Esophagus muscularis mucosa (tissue), 4 donors: ENCODE data around the gene COPG2. TPM values are rescaled to one million over a fixed set of nuclear protein-coding genes. Genes with fewer than 3 reads are reported as not detected.

Source experiments
- DNase-seq: peaks from one replicate; pipeline ENCODE4 v3.0.0-alpha.2; 2017; ENCODE audit errors: extremely low spot score
- H3K27ac ChIP-seq, 4 donors: fragments of 200-600 bp; sonication (generic); replicated peaks in 1 of 4; 1 replicate in 3 of 4; 2 replicates in 1 of 4; pipeline ENCODE4 v1.5.1; 2016 to 2019; ENCODE audit warnings: mild to moderate bottlenecking in 1 of 4
- H3K27me3 ChIP-seq, 4 donors: fragments of 200-600 bp; sonication (generic); one replicate each; pipeline versions ENCODE4 v1.5.1 to v1.6.0; 2016 to 2019
- H3K36me3 ChIP-seq, 4 donors: fragments of 200-600 bp; sonication (generic); one replicate each; pipeline ENCODE4 v1.5.1; 2016 to 2019
- H3K4me1 ChIP-seq, 4 donors: fragments of 200-600 bp; sonication (generic); one replicate each; pipeline ENCODE4 v1.5.1; 2016 to 2019
- H3K4me3 ChIP-seq, 4 donors: fragments of 200-600 bp; sonication (generic); 1 replicate in 2 of 4; 2 replicates in 2 of 4; pipeline ENCODE4 v1.5.1; 2016 to 2019; ENCODE audit warnings: mild to moderate bottlenecking in 4 of 4, moderate library complexity in 1 of 4
- H3K9me3 ChIP-seq, 4 donors: fragments of 200-600 bp; sonication (generic); 1 replicate in 3 of 4; 2 replicates in 1 of 4; pipeline ENCODE4 v1.5.1; 2016 to 2019
- CTCF ChIP-seq, 3 experiments: fragments of 200-600 bp in 2 of 3; fragments of 450-650 bp in 1 of 3; sonication (generic) in 2 of 3; IDR thresholded peaks; one replicate each; pipeline ENCODE4 v1.5.1; 2017 to 2019; ENCODE audit warnings: antibody characterized with exemption in 3 of 3, mild to moderate bottlenecking in 2 of 3, moderate library complexity in 1 of 3
- EP300 ChIP-seq: sonication (generic); formaldehyde crosslinking; IDR thresholded peaks from one replicate; pipeline ENCODE4 v1.6.1; 2017; ENCODE audit warnings: antibody characterized with exemption
- POLR2A ChIP-seq: fragments of 450-650 bp; IDR thresholded peaks from one replicate; pipeline ENCODE4 v1.6.1; 2017; ENCODE audit warnings: antibody characterized with exemption, moderate library complexity, mild to moderate bottlenecking, low read depth
- POLR2AphosphoS5 ChIP-seq, 2 donors: sonication (generic); formaldehyde crosslinking; IDR thresholded peaks; one replicate each; pipeline ENCODE4 v1.6.1; 2017; ENCODE audit warnings: antibody characterized with exemption in 2 of 2
- WGBS: methylation state at CpG from one replicate; pipeline ENCODE4 v1.1.5; 2018; 5-methylcytosine and 5-hydroxymethylcytosine counted together
- intact Hi-C: fragments of 100-400 bp; cut with DNase I; formaldehyde crosslinking; loops from one replicate; pipeline ENCODE4 v1.15.1; 2023
- total RNA-seq, 4 donors: library from RNA; depleted of rRNA; stranded (reverse); fragments of >200 nt; gene quantifications; one replicate each; pipeline versions ENCODE4 v1.1.0 to v1.2.1, GENCODE V29; 2016

Gene COPG2
- total RNA-seq, 4 donors from 2014 or later: 9.6 to 11.9 (median 10.7) TPM

- H3K27me3 ChIP-seq: peaks cover 0 to 74% (median 19%) of the 10 kb centered on the region in 4 donors
- no peaks in the 10 kb centered on the region for H3K36me3 ChIP-seq
- H3K9me3 ChIP-seq: no peaks in the 10 kb centered on the region
- intact Hi-C loops: no loop called here
- WGBS: 61% methylated on average over 21 of the region's 21 CpGs
- peaks cover 24 to 45% (median 42%) of the 10 kb centered on the region in 4 donors for H3K4me1 ChIP-seq
- H3K4me3 ChIP-seq: peak overlapping the region; percentile 37 to 53 (median 45)
- no peak overlapping the region for H3K27ac ChIP-seq
- no peak for DNase-seq
- TF ChIP-seq CTCF (IDR thresholded peaks at IDR 0.05) (no peak), POLR2A (no peak), POLR2AphosphoS5 (IDR thresholded peaks at IDR 0.05) (no peak), EP300 (no peak)
Observed at GRCh38 chr7:130490311-130490791, 178.2 kb downstream of the COPG2 start.

GRCh38 chr7:130489140-130489983, 179.2 kb downstream of the COPG2 start:
- Histone ChIP-seq H3K27ac (no peak overlapping the region), H3K27me3 (peaks cover 0 to 84% (median 21%) of the 10 kb centered on the region in 4 donors), H3K36me3 (no peaks in the 10 kb centered on the region), H3K9me3 (no peaks in the 10 kb centered on the region), H3K4me1 (peaks cover 24 to 45% (median 42%) of the 10 kb centered on the region in 4 donors), H3K4me3 (no peak overlapping the region)
- TF ChIP-seq CTCF (IDR thresholded peaks at IDR 0.05): no peak
- no peak for TF ChIP-seq POLR2AphosphoS5 (IDR thresholded peaks at IDR 0.05)
- TF ChIP-seq POLR2A: no peak
- TF ChIP-seq EP300: no peak
- 75% methylated on average over 9 of the region's 10 CpGs for WGBS
- intact Hi-C loops: no loop called here
- DNase-seq: peak; percentile 24

GRCh38 chr7:130488392-130489139, 180.0 kb downstream of the COPG2 start:
- no peak overlapping the region for H3K27ac ChIP-seq
- no peaks in the 10 kb centered on the region for H3K36me3 ChIP-seq
- no peaks in the 10 kb centered on the region for H3K9me3 ChIP-seq
- no peak for DNase-seq
- H3K4me1 ChIP-seq: peaks cover 24 to 45% (median 42%) of the 10 kb centered on the region in 4 donors
- WGBS: 76% methylated on average over 7 of the region's 7 CpGs
- peaks cover 0 to 86% (median 20%) of the 10 kb centered on the region in 4 donors for H3K27me3 ChIP-seq
- TF ChIP-seq CTCF (IDR thresholded peaks at IDR 0.05) (no peak), EP300 (no peak), POLR2AphosphoS5 (IDR thresholded peaks at IDR 0.05) (no peak), POLR2A (no peak)
- H3K4me3 ChIP-seq: no peak overlapping the region
- intact Hi-C loops: no loop called here

GRCh38 chr7:130486954-130487436, 181.6 kb downstream of the COPG2 start:
- no peaks in the 10 kb centered on the region for H3K9me3 ChIP-seq
- intact Hi-C loops: no loop called here
- no peak overlapping the region for H3K27ac ChIP-seq
- no peaks in the 10 kb centered on the region for H3K36me3 ChIP-seq
- peaks cover 0 to 78% (median 17%) of the 10 kb centered on the region in 4 donors for H3K27me3 ChIP-seq
- TF ChIP-seq POLR2AphosphoS5 (IDR thresholded peaks at IDR 0.05): no peak
- H3K4me1 ChIP-seq: peaks cover 24 to 33% (median 30%) of the 10 kb centered on the region in 4 donors
- WGBS: 48% methylated on average over 6 of the region's 6 CpGs
- DNase-seq: no peak
- peak overlapping the region; percentile 42 to 58 (median 49) for H3K4me3 ChIP-seq
